A673 (cell line): Measurements from ENCODE around the gene TSPAN15.

Experiments used
- EZH2 ChIP-seq: fragments of 200-600 bp; sonication (generic); IDR thresholded peaks from 2 replicates; pipeline ENCODE4 v1.6.1; 2017; ENCODE audit warnings: borderline replicate concordance, low read depth, mild to moderate bottlenecking, mixed read lengths, antibody characterized with exemption, low read length; ENCODE audit not compliant: poor library complexity, severe bottlenecking
- TF ChIP-seq, protein P1 (sequence below): fragments of 300-800, 200-600 bp; sonication (generic); conservative IDR thresholded peaks from 2 replicates; pipeline ENCODE4 v1.5.1; 2017; ENCODE audit warnings: low read depth, mild to moderate bottlenecking, antibody characterized with exemption, low read length, moderate library complexity, mixed read lengths

DNA sequence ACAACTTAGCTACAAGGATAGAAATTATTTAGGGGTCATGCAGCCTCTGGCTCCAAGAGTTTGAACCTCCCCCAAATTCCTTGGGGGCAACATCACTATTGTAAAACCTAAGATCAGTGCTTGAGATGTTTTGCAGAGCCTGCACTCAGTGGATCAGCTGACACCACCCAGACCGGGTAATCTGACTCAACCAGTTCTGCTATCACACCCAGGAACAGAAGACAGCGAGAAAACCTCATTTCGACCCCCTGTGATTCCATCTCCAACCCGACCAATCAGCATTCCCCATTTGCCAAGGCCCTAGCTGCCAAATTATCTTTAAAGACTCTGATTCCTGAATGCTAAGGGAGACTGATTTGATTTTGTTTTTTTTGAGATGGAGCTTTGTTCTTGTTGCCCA, 39.8 kb upstream of the TSPAN15 start:
- TF ChIP-seq, protein P1, sequence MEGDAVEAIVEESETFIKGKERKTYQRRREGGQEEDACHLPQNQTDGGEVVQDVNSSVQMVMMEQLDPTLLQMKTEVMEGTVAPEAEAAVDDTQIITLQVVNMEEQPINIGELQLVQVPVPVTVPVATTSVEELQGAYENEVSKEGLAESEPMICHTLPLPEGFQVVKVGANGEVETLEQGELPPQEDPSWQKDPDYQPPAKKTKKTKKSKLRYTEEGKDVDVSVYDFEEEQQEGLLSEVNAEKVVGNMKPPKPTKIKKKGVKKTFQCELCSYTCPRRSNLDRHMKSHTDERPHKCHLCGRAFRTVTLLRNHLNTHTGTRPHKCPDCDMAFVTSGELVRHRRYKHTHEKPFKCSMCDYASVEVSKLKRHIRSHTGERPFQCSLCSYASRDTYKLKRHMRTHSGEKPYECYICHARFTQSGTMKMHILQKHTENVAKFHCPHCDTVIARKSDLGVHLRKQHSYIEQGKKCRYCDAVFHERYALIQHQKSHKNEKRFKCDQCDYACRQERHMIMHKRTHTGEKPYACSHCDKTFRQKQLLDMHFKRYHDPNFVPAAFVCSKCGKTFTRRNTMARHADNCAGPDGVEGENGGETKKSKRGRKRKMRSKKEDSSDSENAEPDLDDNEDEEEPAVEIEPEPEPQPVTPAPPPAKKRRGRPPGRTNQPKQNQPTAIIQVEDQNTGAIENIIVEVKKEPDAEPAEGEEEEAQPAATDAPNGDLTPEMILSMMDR = no peak
- no peak for TF ChIP-seq EZH2
